Stimulated activated CD8-positive, alpha-beta memory T cell treated with anti-CD3 and anti-CD28 coated beads, Interleukin-2, amount 100 ng/mL, for 48 hours (primary cell): ENCODE data around the gene IL3RA.
"Not testable (repeated sequence)": the region's sequence is repeated elsewhere in the genome, so short reads cannot be mapped to it uniquely, and the experiment has no call there.

Source experiments
- DNase-seq, 2 donors: peaks; one replicate each; pipeline ENCODE4 v3.0.0-alpha.2; 2020; ENCODE audit warnings: low read depth in 2 of 2

Gene IL3RA

DNA sequence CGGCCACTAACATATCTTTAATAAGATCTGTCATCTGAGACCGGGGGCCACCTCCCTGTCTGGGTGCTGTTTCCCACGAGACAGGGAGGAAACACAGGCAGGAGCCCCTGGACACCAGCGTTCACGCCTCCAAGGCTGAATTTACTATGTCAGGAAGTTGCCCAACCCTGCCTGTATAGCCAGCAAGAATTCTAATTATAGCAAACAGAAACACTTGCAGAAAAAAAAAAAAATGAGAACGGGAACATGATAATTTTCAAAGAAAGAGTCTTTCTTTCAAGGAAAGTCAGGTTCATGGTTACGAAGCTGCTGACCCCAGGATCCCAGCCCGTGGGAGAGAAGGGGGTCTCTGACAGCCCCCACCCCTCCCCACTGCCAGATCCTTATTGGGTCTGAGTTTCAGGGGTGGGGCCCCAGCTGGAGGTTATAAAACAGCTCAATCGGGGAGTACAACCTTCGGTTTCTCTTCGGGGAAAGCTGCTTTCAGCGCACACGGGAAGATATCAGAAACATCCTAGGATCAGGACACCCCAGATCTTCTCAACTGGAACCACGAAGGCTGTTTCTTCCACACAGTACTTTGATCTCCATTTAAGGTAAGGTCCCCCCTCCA is at the start of gene IL3RA:
Gene IL3RA, plus strand, starts transcription at position 455 of the 613 bp plus-strand sequence. CDS start 4,981 bp downstream, outside the sequence.
- no peak for DNase-seq

DNA sequence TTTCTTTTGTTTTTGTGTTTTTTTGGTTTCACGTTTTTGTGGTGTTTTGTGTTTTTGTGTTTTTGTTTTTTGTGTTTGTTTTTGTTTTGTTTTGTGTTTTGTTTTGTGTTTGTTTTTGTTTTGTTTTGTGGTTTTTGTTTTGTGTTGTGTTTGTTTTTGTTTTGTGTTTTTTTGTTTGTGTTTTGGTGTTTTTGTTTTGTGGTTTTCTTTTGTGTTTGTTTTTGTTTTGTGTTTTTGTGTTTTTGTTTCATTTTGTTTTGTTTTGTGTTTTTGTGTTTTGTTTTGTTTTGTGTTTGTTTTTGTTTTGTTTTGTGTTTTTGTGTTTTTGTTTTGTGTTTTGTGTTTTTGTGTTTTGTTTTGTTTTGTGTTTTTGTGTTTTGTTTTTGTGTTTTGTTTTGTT is 47.0 kb upstream of the IL3RA start:
- DNase-seq = no peak

DNA sequence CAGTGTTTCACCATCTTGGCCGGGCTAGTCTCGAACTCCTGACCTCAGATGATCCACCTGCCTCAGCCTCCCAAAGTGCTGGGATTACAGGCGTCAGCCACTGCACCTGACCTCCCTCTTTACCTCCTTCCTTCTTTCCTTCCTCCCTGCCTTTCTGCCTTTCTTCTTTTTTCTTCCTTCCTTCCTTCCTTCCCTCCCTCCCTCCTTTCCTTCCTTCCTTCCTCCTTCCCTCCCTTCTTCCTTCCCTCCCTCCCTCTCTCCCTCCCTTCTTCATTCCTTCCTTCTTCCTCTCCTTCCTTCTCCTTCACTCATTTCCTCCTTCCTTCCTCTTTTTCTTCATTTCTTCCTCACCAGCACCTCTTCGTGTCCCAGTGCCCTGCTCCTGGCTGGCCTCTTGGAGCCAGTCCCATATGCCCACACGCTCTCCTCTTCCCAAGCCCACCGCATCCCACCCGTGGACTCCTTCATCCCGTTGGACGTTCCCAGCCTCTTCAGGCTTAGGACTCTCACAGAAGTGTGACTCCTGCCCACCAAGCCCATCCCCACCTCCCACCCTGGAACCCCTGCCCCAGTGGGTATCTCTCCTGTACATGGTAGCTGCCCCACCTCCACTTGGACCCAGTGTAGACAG is 45.4 kb upstream of the IL3RA start:
- no peak for DNase-seq

DNA sequence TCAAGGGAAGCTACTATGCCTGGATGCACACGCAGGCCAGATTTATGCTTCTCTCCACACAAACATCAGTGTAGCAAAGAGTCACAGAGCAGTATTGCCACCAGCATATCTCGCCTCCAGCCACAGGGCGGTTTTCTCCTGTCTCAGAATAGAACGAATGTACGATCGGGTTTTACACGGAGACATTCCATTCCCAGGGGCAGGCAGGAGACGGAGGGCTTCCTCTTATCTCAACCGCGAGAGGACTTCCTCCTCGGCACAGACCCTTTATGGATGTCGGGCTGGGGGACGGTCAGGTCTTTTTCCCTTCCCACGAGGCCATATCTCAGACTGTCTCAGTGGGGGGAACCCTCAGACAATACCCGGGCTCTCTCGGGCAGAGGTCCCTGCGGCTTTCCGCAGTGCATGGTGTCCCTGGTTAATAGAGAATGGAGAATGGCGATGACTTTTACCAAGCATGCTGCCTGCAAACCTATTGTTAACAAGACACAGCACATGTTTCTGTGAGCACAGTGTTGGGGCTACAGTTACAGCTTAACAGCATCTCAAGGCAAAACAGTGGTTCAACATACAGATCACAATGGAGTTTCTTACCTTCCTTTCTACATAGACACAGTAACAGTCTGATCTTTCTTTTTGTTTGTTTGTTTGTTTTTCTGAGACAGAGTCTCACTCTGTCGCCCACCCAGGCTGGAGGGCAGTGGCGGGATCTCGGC is 43.9 kb upstream of the IL3RA start:
- DNase-seq = no peak

DNA sequence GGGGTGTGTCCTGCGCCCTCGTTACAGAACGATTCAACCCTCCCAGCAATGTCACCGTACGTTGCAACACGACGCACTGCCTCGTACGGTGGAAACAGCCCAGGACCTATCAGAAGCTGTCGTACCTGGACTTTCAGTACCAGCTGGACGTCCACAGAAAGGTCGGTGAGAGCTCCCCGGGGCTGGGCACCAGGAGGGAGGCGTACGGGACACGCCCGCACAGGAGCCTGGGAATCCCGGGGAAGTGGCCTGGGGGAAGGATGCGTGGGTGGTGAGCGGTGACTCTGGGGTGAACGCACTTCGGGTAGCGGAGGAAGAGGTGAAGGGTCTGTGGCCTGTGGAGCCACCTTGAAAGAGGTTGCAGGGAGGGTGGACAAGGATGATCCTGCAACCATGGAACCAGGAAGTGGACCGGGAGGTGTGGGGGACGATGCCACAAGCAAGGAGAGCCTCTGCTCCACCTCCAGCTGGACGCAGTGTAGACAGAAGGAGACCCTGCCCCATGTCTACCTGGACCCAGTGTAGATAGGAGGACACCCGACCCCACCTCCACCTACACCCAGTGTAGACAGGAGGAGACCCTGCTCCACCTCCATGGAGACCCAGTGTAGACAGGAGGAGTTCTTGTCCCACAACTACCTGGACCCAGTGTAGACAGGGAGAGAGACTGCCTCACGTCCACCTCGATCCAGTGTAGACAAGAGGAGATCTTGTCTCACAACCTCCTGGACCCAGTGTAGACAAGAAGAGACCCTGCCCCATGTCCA is 42.1 kb upstream of the IL3RA start:
- no peak for DNase-seq

DNA sequence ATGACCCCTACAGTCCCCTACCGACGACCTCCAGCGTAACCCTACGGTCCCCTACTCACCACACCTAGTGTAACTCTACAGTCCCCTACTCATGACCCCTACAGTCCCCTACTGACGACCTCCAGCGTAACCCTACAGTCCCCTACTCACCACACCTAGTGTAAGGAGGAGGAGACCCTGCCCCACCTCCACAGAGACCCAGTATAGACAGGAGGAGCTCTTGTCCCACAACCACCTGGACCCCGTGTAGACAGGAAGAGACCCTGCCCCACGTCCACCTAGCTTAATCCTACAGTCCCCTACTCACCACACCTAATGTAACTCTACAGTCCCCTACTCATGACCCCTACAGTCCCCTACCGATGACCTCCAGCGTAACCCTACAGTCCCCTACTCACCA is 41.0 kb upstream of the IL3RA start:
- no peak for DNase-seq

DNA sequence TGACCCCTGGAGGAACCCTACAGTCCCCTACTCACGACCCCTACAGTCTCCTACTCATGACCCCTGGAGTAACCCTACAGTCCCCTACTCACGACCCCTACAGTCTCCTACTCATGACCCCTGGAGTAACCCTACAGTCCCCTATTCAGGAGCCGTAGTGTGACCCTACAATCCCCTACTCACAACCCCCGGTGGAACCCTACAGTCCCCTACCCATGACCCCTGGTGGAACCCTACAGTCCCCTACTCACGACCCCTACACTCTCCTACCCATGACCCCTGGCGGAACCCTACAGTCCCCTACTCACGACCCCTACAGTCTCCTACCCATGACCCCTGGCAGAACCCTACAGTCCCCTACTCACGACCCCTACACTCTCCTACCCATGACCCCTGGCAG is 39.0 kb upstream of the IL3RA start:
- DNase-seq = not testable (repeated sequence)

DNA sequence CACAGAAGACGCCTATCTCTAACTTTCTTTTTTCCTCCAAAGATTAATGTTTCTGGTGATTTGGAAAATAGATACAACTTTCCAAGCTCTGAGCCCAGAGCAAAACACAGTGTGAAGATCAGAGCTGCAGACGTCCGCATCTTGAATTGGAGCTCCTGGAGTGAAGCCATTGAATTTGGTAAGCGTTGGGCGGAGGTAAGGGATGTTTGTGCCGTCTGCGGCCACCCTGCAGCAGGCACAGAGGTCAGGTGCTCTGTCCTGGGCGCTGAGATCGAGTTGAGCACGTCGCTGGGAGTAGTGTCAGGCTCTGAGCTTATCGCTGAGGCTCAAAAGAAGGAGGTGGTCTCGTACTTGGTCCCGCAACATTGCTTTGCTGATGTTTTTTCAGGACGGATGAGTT is 36.1 kb upstream of the IL3RA start:
- no peak for DNase-seq

DNA sequence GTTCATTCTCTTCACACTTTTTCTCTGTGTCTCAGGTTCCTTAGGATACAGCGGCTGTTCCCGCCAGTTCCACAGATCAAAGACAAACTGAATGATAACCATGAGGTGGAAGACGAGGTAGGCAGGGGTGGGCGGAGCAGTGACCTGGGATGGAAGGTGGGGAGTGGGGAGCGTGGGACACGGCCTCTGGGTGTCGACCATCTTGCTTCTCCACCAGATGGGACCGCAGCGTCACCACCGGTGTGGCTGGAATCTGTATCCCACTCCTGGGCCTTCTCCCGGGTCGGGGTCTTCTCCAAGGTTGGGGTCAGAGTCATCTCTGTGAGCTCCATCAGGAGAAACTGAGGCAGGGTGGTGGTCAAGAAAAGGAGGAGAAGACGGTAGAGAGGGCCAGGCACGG is 31.2 kb upstream of the IL3RA start:
- DNase-seq = no peak

DNA sequence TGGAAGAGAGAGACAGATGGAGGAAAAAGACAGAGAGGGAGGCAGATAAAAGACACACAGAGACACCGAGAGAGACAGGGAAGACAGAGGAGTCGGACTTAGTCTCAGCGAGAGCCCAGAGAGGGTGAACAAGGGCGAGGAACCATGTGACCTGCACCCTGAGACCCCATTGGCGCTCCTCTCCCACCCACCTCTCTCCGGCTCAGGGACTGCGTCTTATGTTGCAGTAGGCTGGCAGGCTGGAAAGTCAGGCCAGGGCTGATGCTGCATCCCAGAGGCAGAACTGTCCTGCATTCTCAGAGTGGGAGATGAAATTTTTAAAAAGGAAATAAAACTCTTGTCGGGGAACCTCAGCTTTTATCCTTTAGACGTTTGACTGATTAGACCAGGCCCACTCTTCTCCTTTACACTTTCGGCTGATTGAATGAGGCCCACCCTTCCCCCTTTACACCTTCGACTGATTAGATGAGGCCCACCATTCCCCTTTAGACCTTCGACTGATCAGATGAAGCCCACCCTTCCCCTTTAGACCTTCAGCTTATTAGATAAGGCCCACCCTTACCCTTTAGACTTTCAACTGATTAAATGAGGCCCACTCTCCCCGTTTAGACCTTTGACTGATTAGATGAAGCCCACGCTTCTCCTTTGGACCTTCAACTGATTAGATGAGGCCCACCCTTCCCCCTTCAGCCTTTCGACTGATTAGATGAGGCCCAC is 29.5 kb upstream of the IL3RA start:
- DNase-seq = no peak

DNA sequence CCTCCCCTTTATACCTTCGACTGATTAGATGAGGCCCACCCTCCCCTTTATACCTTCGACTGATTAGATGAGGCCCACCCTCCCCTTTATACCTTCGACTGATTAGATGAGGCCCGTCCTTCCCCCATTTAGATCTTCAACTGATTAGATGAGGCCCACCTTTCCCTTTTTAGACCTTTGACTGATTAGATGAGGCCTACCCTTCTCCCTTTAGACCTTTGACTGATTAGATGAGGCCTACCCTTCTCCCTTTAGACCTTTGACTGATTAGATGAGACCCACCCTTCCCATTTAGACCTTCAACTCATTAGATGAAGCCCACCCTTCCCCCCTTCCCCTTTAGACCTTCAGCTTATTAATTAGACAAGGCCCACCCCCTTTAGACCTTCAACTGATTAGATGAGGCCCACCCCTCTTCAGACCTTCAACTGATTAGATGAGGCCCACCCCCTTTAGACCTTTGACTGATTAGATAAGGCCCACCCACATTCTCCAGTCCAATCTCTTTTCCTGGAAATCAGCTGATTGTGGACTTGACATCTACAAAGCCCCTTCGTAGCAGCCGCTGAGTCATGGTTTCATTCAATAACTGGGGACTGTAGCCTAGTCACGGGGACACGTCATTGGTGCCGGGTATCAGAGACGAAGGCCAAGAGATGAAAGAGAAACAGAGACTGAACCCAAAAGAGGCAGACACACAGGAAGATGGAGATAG is 28.8 kb upstream of the IL3RA start:
- DNase-seq = no peak

DNA sequence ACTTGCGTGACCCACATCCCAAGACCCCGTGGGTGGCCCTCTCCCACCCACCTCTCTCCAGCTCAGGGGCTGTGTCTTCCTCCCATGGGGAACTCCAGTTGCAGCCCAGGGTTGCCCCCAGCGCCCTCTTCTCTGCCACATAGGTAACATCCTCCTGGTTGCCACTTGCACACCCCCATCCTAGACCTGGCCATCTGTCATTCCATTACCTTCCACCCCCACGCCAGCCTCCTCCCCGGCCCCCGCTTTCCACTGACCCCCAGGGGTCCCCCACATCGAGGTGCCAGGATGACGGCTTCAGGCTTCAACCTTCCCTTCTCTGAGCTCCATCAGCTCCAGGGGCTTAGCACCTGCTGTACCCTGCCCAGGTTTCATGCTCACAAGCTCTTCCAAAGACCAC is 28.1 kb upstream of the IL3RA start:
- no peak for DNase-seq

DNA sequence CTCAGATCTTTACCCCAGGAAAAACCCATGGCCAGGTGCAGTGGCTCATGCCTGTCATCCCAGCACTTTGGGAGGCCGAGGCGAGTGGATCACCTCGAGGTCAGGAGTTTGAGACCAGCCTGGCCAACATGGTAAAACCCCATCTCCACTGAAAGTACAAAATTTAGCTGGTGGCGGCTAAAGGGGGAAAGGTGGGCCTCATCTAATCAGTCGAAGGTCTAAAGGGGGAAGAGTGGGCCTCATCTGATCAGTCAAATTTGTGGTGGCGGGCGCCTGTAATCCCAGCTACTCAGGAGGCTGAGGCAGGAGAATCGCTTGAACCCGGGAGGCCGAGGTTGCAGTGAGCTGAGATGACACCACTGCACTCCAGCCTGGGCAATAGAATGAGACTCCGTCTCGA is 27.7 kb upstream of the IL3RA start:
- DNase-seq = not testable (repeated sequence)

DNA sequence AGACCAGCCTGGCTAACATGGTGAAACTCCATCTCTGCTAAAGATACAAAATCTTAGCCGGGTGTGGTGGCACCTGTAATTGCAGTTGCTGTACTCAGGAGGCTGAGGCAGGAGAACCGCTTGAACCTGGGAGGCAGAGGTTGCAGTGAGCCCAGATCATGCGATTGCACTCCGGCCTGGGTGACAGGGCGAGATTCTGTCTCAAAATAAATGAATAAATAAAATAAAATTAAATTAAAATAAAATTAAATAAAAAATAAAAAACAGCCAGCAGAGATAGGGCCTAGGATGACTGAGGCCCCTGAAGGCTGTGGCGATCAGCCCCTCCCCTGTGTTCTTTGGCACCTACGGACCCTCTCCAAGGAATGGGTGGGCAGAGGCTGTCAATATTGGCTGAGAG is 22.8 kb upstream of the IL3RA start:
- DNase-seq = no peak

DNA sequence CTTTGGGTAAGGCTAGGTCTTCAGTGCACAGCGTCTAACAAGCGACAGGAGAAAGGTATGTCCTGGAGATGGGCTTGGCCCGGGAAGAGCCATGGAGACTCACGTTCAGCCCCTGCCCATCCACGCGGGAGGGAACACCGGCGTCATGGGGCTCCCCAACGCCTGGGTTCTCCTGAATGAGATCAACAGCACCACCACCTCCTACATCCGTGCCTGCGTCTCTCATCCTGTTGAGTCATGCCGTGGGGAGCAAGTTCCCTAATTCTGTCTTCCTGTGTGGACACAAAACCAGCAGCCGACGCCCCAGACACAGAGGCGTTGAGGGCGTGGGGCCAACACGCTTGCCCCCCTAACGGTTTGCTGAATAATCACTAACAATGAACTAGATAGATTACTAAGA is 20.1 kb upstream of the IL3RA start:
- DNase-seq = peak in 1 of 2 donors; percentile 37

DNA sequence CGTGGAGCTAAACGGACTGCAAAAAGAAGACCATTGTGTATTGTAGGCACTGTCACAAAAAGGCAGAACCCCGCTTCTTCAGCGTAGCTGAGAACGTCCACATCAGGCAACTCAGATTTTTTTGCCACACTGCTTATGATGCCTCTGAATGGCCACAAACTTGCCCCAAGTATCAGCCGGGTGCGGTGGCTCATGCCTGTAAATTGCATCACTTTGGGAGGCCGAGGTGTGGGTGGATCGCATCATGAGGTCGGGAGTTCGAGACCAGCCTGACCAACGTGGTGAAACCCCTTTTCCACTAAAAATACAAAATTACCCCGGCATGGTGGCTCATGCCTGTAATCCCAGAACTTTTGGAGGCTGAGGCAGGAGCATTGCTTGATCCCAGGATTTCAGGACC is 14.9 kb upstream of the IL3RA start:
- DNase-seq = no peak

DNA sequence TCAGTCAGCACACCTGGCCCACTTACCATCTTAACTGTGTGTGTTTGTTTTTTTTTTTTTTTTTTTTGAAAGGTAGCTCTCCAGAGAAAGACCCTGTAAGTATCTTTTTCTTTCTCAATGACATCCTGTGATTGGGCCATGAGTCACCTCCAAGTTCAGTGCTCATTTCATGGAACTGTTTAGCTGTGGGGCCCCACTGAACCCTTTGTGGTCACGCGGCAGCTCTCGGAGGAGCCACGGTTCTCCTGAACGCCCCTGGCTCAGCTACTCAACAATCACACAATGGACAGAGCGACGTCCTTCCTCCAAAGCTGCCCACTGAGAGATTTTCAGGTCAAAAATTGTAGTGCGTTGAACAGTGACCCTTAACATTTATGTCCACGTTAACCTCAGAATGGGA is 14.2 kb upstream of the IL3RA start:
- DNase-seq = peak in 1 of 2 donors; percentile 69

DNA sequence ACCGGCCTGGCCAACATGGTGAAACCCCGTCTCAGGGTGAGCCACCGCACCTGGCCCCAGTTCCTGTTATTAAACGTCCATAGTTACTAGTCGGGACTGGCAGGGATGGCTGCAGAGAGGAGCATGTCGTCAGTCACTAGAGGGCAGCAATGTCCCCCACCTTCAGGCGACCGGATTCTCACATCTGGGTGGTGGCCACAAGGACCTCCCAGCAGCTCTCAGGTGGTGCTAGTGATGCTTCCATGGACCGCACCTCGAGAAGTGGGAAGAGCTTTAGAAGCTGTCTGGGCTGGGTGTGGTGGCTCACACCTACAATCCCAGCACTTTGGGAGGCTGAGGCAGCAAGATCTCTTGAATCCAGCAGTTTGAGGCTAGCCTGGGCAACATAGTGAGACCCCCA is 13.3 kb upstream of the IL3RA start:
- peak; percentile 30 to 61 for DNase-seq

DNA sequence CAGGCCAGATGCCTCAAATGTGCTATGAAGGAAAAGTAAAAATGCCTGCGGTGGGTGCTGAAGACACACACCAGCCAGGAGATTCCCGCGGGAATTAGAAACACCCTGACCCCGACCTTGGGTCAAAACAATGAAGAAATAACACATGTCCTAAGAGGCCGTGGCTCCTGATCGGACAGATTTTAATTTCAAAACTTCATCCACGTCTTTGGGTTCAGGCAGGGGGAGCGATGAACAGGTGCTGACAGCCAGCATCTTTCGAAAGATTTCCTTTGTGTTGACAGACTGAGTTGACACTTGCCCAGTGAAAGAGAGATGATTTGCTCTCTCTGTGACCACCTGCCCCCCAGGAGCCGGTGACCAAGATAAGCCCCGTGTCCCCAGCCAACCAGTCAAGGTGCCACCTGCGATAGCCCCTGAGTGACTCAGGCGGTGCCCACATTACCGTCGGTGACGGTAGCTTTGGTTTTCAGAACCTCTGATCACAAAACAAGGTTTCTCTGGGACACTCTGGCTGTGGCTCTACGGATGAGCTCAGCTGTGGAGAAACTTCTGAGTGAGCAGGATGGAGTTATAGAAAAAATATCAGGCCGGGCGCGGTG is 11.0 kb upstream of the IL3RA start:
- no peak for DNase-seq

DNA sequence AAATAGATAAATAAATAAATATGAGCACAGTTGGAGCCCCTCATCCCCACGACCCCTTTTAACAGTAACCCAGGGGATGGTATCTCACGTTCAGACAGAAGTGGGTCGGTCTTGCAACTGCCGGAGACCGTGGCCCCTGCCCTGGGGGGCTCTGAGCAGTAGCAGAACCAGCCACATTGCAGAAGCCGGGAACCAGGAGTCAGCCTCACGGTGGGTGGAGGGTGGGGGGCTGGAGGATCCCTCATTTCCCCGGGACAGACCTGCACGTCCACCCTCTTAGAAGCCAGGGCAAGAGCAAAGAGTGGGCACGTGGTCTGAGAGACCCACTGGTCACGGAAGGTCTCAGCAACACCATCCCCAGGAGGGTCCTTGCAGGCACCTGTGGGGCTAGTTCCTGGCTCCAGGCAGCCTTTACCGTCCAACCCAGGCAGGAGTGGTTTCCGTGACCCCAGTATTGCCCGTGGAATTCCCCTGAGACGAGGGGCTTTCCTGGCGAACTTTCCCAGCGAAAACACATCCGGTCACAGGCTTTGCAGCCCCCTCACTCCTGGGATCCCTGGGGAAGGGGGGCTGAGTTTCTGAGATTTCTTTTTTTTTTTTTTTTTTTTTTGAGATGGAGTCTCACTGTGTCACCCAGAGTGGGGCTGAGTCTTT is 8.8 kb upstream of the IL3RA start:
- DNase-seq = no peak
